Endodermal cell (in vitro differentiated cells): ENCODE data around the gene MYD88. TPM values are rescaled to one million over a fixed set of nuclear protein-coding genes. Genes with fewer than 3 reads are reported as not detected.
A peak's percentile ranks its signal among the peaks of the same experiment; 100 is the strongest.

Experiments
- DNase-seq: peaks from one replicate; pipeline ENCODE4 v3.0.0-alpha.2; 2017
- H3K27ac ChIP-seq: 2 replicates; pipeline ENCODE4 v1.5.1; 2013; ENCODE audit warnings: mild to moderate bottlenecking, low read depth, low read length, moderate library complexity
- H3K27me3 ChIP-seq: 2 replicates; pipeline ENCODE4 v1.6.1; 2013; ENCODE audit warnings: mild to moderate bottlenecking, low read length, moderate library complexity; ENCODE audit not compliant: insufficient read depth, control insufficient read depth, poor library complexity, severe bottlenecking
- H3K36me3 ChIP-seq: 2 replicates; pipeline ENCODE4 v1.7.0; 2013; ENCODE audit warnings: mild to moderate bottlenecking, low read length, moderate library complexity; ENCODE audit not compliant: control insufficient read depth, insufficient read depth
- H3K4me1 ChIP-seq: one replicate; pipeline ENCODE4 v1.7.0; 2013; ENCODE audit warnings: low read length; ENCODE audit not compliant: control insufficient read depth, insufficient read depth
- H3K4me3 ChIP-seq: 2 replicates; pipeline ENCODE4 v1.5.1; 2013; ENCODE audit warnings: mild to moderate bottlenecking, low read length, moderate library complexity
- H3K9ac ChIP-seq: 2 replicates; pipeline ENCODE4 v1.6.1; 2013; ENCODE audit warnings: mild to moderate bottlenecking, low read length, moderate library complexity; ENCODE audit not compliant: poor library complexity, severe bottlenecking; ENCODE audit errors: extremely low read depth
- H3K9me3 ChIP-seq: 2 replicates; pipeline ENCODE4 v1.6.1; 2013; ENCODE audit warnings: mild to moderate bottlenecking, low read length, moderate library complexity; ENCODE audit not compliant: control insufficient read depth
- H3K27ac Mint-ChIP-seq: 2 replicates; pipeline ENCODE4 v1.8.0; 2020; ENCODE audit warnings: mixed read lengths
- H3K27me3 Mint-ChIP-seq: 2 replicates; pipeline ENCODE4 v1.8.0; 2021; ENCODE audit warnings: mild to moderate bottlenecking, mixed read lengths; ENCODE audit not compliant: insufficient read depth
- H3K36me3 Mint-ChIP-seq: 2 replicates; pipeline ENCODE4 v1.8.0; 2020; ENCODE audit warnings: low read depth, mixed read lengths
- H3K4me1 Mint-ChIP-seq: 2 replicates; pipeline ENCODE4 v1.8.0; 2020; ENCODE audit warnings: mixed read lengths
- H3K4me3 Mint-ChIP-seq: 2 replicates; pipeline ENCODE4 v1.8.0; 2020; ENCODE audit warnings: mild to moderate bottlenecking, moderate library complexity, mixed read lengths
- H3K9me3 Mint-ChIP-seq: 2 replicates; pipeline ENCODE4 v1.8.0; 2020; ENCODE audit warnings: mild to moderate bottlenecking, mixed read lengths
- CTCF ChIP-seq: fragments of 200-600 bp; sonication (generic); conservative IDR thresholded peaks from 2 replicates; pipeline ENCODE4 v1.5.0; 2021; ENCODE audit warnings: antibody characterized with exemption, mild to moderate bottlenecking
- WGBS, 2 experiments: methylation state at CpG; one replicate each; pipeline versions ENCODE4 v1.1.5 to v1.1.7; 2013; ENCODE audit warnings: missing lambda C conversion rate in 2 of 2, mixed read lengths in 1 of 2; ENCODE audit not compliant: insufficient coverage in 1 of 2, insufficient read length in 1 of 2; 5-methylcytosine and 5-hydroxymethylcytosine counted together
- total RNA-seq, 2 donors: library from RNA; stranded (reverse); fragmentation: NEBNext Ultra II Directional in 1 of 2; extraction: Animal tissue kit (Norgen Biotek cat#: 25700) in 1 of 2; gene quantifications; 2 replicates in 1 of 2; 3 replicates in 1 of 2; pipeline ENCODE4 v1.2.1, GENCODE V29; 2021

The MYD88 gene
- total RNA-seq, 2 donors from 2014 or later: 16.2 to 18.8 TPM

GRCh38 chr3:38098376-38098723, 40.1 kb upstream of the MYD88 start:
- Mint-ChIP-seq H3K9me3 (no peaks in the 10 kb centered on the region), H3K27me3 (peaks cover 6% of the 10 kb centered on the region), H3K36me3 (no peaks in the 10 kb centered on the region), H3K4me3 (no peak overlapping the region), H3K27ac (no peak overlapping the region), H3K4me1 (peaks cover 25% of the 10 kb centered on the region)
- no peak overlapping the region for H3K4me3 ChIP-seq
- no peaks in the 10 kb centered on the region for H3K9me3 ChIP-seq
- no peak overlapping the region for H3K27ac ChIP-seq
- no peak for DNase-seq
- H3K4me1 ChIP-seq: peaks cover 8% of the 10 kb centered on the region
- no peaks in the 10 kb centered on the region for H3K27me3 ChIP-seq
- no peaks in the 10 kb centered on the region for H3K36me3 ChIP-seq
- H3K9ac ChIP-seq: no peak overlapping the region
- no peak for TF ChIP-seq CTCF
- 95% methylated on average over 9 of the region's 9 CpGs for WGBS, 2 experiments

- peak; percentile 62 for DNase-seq
- no peaks in the 10 kb centered on the region for H3K36me3 ChIP-seq
- no peak overlapping the region for H3K4me3 Mint-ChIP-seq
These were observed 38.9 kb upstream of the MYD88 start for GRCh38 chr3:38099518-38099917.

GRCh38 chr3:38100498-38100897, 38.0 kb upstream of the MYD88 start:
- H3K4me1 Mint-ChIP-seq: peaks cover 25% of the 10 kb centered on the region
- no peaks in the 10 kb centered on the region for H3K36me3 Mint-ChIP-seq
- no peak overlapping the region for H3K27ac Mint-ChIP-seq
- H3K4me1 ChIP-seq: peaks cover 8% of the 10 kb centered on the region
- peaks cover 3% of the 10 kb centered on the region for H3K9me3 ChIP-seq
- H3K9me3 Mint-ChIP-seq: peaks cover 6% of the 10 kb centered on the region
- DNase-seq: no peak
- TF ChIP-seq CTCF: no peak
- H3K36me3 ChIP-seq: no peaks in the 10 kb centered on the region
- no peak overlapping the region for H3K27ac ChIP-seq
- no peak overlapping the region for H3K4me3 Mint-ChIP-seq
- no peak overlapping the region for H3K9ac ChIP-seq
- H3K4me3 ChIP-seq: no peak overlapping the region
- no peaks in the 10 kb centered on the region for H3K27me3 ChIP-seq
- WGBS, 2 experiments: 96 to 100% methylated on average over 2 to 3 of the region's 3 CpGs
- peaks cover 6% of the 10 kb centered on the region for H3K27me3 Mint-ChIP-seq

More at GRCh38 chr3:38099518-38099917, 38.9 kb upstream of the MYD88 start:
- WGBS, 2 experiments: 56% methylated on average over 2 of the region's 5 CpGs; no CpG with 5 or more reads in 1 of the 2 experiments
- TF ChIP-seq CTCF: no peak
- H3K36me3 Mint-ChIP-seq: no peaks in the 10 kb centered on the region
- Histone ChIP-seq H3K9me3 (peaks cover under 1% of the 10 kb centered on the region), H3K27ac (peak overlapping the region; percentile 27), H3K4me1 (peaks cover 8% of the 10 kb centered on the region), H3K9ac (no peak overlapping the region), H3K4me3 (no peak overlapping the region), H3K27me3 (no peaks in the 10 kb centered on the region)
- peaks cover 1% of the 10 kb centered on the region for H3K9me3 Mint-ChIP-seq
- H3K4me1 Mint-ChIP-seq: peaks cover 25% of the 10 kb centered on the region
- no peak overlapping the region for H3K27ac Mint-ChIP-seq
- peaks cover 6% of the 10 kb centered on the region for H3K27me3 Mint-ChIP-seq
